Neural progenitor cell (in vitro differentiated cells): Measurements from ENCODE around the gene MITF. TPM values are rescaled to one million over a fixed set of nuclear protein-coding genes. Genes with fewer than 3 reads are reported as not detected.

Experiments
- DNase-seq: peaks from one replicate; pipeline ENCODE4 v3.0.0-alpha.2; 2016; ENCODE audit warnings: low spot score
- H2AFZ ChIP-seq: fragments of 200-600 bp; sonication (generic); replicated peaks from 2 replicates; pipeline ENCODE4 v1.6.1; 2016; ENCODE audit warnings: antibody characterized with exemption
- H3F3A ChIP-seq: fragments of 200-600 bp; sonication (generic); 2 replicates; pipeline ENCODE4 v1.6.1; 2016; ENCODE audit warnings: antibody characterized with exemption, low read depth
- H3K27ac ChIP-seq: fragments of 200-600 bp; sonication (generic); 2 replicates; pipeline ENCODE4 v1.5.1; 2016; ENCODE audit warnings: mild to moderate bottlenecking
- H3K27me3 ChIP-seq: fragments of 200-600 bp; sonication (generic); 2 replicates; pipeline ENCODE4 v1.6.1; 2016; ENCODE audit warnings: mild to moderate bottlenecking, moderate library complexity
- H3K36me3 ChIP-seq: fragments of 200-600 bp; sonication (generic); 2 replicates; pipeline ENCODE4 v1.5.1; 2016
- H3K4me1 ChIP-seq: fragments of 200-600 bp; sonication (generic); 2 replicates; pipeline ENCODE4 v1.6.1; 2016; ENCODE audit warnings: mixed run types
- H3K4me2 ChIP-seq: fragments of 200-600 bp; sonication (generic); 2 replicates; pipeline ENCODE4 v1.6.1; 2016
- H3K4me3 ChIP-seq: fragments of 200-600 bp; sonication (generic); 2 replicates; pipeline ENCODE4 v1.5.1; 2016
- H3K79me2 ChIP-seq: fragments of 200-600 bp; sonication (generic); 2 replicates; pipeline ENCODE4 v1.6.1; 2016; ENCODE audit warnings: low read depth
- H3K9ac ChIP-seq: fragments of 200-600 bp; sonication (generic); 2 replicates; pipeline ENCODE4 v1.6.1; 2016
- H3K9me3 ChIP-seq: fragments of 200-600 bp; sonication (generic); 2 replicates; pipeline ENCODE4 v1.5.1; 2016; ENCODE audit warnings: low read depth
- H4K20me1 ChIP-seq: fragments of 200-600 bp; sonication (generic); 2 replicates; pipeline ENCODE4 v1.6.1; 2016; ENCODE audit warnings: low read depth
- H3K27ac Mint-ChIP-seq: 3 replicates; pipeline ENCODE4 v1.8.0; 2021; ENCODE audit warnings: mixed read lengths
- H3K27me3 Mint-ChIP-seq: 2 replicates; pipeline ENCODE4 v1.8.0; 2022; ENCODE audit warnings: low read depth, mild to moderate bottlenecking, inconsistent platforms, moderate library complexity, mixed read lengths; ENCODE audit not compliant: insufficient read depth
- H3K36me3 Mint-ChIP-seq: 3 replicates; pipeline ENCODE4 v1.8.0; 2021; ENCODE audit warnings: mixed read lengths
- H3K4me1 Mint-ChIP-seq: 3 replicates; pipeline ENCODE4 v1.8.0; 2021; ENCODE audit warnings: mixed read lengths
- H3K4me3 Mint-ChIP-seq: 3 replicates; pipeline ENCODE4 v1.8.0; 2021; ENCODE audit warnings: mild to moderate bottlenecking, moderate library complexity, mixed read lengths
- H3K9me3 Mint-ChIP-seq: 3 replicates; pipeline ENCODE4 v1.8.0; 2020; ENCODE audit warnings: mixed read lengths
- EZH2 ChIP-seq: fragments of 200-600 bp; sonication (generic); IDR thresholded peaks from 2 replicates; pipeline ENCODE4 v1.6.1; 2017; ENCODE audit warnings: antibody characterized with exemption, mild to moderate bottlenecking, moderate library complexity
- EZH2phosphoT487 ChIP-seq: fragments of 200-600 bp; sonication (generic); IDR thresholded peaks from 2 replicates; pipeline ENCODE4 v1.6.1; 2017; ENCODE audit warnings: antibody characterized with exemption
- total RNA-seq: library from RNA; depleted of rRNA; stranded (reverse); fragments of >200 nt; gene quantifications from 2 replicates; pipeline ENCODE4 v1.2.3, GENCODE V29; 2015; ENCODE audit warnings: low replicate concordance
- TF ChIP-seq, protein P1 (sequence below): fragments of 200-600 bp; sonication (generic); IDR thresholded peaks from 2 replicates; pipeline ENCODE4 v1.5.1; 2017; ENCODE audit warnings: antibody characterized with exemption, mild to moderate bottlenecking

Gene MITF
- total RNA-seq, 1 donor from 2014 or later, result not detected

GRCh38 chr3:69746119-69746518 is 6.9 kb downstream of the MITF start:
- Histone ChIP-seq H2AFZ (no peak overlapping the region), H3K4me3 (no peak overlapping the region), H3K4me1 (no peaks in the 10 kb centered on the region), H3K27ac (no peak overlapping the region), H3K4me2 (no peak overlapping the region), H3K79me2 (no peaks in the 10 kb centered on the region), H3K36me3 (no peaks in the 10 kb centered on the region), H4K20me1 (no peaks in the 10 kb centered on the region), H3K9me3 (no peaks in the 10 kb centered on the region), H3K9ac (no peak overlapping the region), H3F3A (no peaks in the 10 kb centered on the region), H3K27me3 (peaks cover 18% of the 10 kb centered on the region)
- no peak for TF ChIP-seq EZH2phosphoT487
- no peak for TF ChIP-seq EZH2
- TF ChIP-seq, protein P1, sequence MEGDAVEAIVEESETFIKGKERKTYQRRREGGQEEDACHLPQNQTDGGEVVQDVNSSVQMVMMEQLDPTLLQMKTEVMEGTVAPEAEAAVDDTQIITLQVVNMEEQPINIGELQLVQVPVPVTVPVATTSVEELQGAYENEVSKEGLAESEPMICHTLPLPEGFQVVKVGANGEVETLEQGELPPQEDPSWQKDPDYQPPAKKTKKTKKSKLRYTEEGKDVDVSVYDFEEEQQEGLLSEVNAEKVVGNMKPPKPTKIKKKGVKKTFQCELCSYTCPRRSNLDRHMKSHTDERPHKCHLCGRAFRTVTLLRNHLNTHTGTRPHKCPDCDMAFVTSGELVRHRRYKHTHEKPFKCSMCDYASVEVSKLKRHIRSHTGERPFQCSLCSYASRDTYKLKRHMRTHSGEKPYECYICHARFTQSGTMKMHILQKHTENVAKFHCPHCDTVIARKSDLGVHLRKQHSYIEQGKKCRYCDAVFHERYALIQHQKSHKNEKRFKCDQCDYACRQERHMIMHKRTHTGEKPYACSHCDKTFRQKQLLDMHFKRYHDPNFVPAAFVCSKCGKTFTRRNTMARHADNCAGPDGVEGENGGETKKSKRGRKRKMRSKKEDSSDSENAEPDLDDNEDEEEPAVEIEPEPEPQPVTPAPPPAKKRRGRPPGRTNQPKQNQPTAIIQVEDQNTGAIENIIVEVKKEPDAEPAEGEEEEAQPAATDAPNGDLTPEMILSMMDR, result no peak
- Mint-ChIP-seq H3K4me3 (no peak overlapping the region), H3K36me3 (no peaks in the 10 kb centered on the region), H3K4me1 (peaks cover 3% of the 10 kb centered on the region), H3K27ac (no peak overlapping the region), H3K9me3 (no peaks in the 10 kb centered on the region), H3K27me3 (peaks cover 15% of the 10 kb centered on the region)
- no peak for DNase-seq

DNA sequence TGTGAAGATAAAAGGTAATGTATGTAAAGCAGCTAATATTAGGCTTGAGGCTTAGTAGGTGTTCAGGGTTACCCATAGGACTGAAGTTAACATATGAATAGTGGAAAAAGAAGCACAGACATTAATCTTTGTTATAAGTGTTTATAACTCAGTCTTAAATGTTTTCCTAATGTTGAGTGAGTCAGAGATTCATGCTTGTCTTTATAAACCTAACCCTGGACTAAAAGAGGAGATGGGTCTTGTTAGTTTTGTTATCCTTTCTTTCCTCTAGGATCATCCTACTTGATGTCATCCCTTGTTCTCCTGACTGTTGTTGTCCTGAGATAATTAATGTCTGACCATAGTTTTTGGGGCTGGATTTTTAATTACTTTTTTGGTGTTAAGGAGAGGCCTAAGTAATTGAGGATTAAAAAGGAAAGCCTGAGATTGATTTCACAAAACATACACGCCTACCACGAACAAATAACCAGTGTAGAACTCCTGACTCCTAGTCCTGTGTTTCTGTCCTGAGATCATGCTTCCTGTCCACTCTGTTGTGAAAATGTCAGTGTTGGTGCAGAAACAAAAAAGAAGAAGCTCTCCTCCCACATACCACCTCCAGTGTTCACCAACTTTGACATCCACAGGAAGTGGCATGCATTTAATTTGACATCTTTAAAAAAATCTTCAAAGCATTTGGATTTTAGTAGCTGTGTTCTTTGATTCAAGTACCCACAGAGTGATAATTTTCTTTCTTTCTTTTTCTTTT is 8.4 kb downstream of the MITF start:
- H3K9me3 ChIP-seq, result no peaks in the 10 kb centered on the region
- no peaks in the 10 kb centered on the region for H3F3A ChIP-seq
- H3K9ac ChIP-seq, result no peak overlapping the region
- Mint-ChIP-seq H3K9me3 (peaks cover 7% of the 10 kb centered on the region), H3K4me3 (no peak overlapping the region), H3K27me3 (peaks cover 2% of the 10 kb centered on the region), H3K4me1 (peaks cover 3% of the 10 kb centered on the region), H3K36me3 (no peaks in the 10 kb centered on the region), H3K27ac (no peak overlapping the region)
- TF ChIP-seq EZH2, result no peak
- TF ChIP-seq EZH2phosphoT487, result no peak
- TF ChIP-seq, protein P1, result no peak
- no peak overlapping the region for H2AFZ ChIP-seq
- H3K27me3 ChIP-seq, result peaks cover 2% of the 10 kb centered on the region
- no peak overlapping the region for H3K4me3 ChIP-seq
- DNase-seq, result no peak
- H3K36me3 ChIP-seq, result no peaks in the 10 kb centered on the region
- H3K27ac ChIP-seq, result no peak overlapping the region
- H3K4me1 ChIP-seq, result no peaks in the 10 kb centered on the region
- no peaks in the 10 kb centered on the region for H3K79me2 ChIP-seq
- H4K20me1 ChIP-seq, result no peaks in the 10 kb centered on the region
- no peak overlapping the region for H3K4me2 ChIP-seq

- peaks cover 8% of the 10 kb centered on the region for H3K9me3 Mint-ChIP-seq
- Histone ChIP-seq H4K20me1 (no peaks in the 10 kb centered on the region), H3K9ac (no peak overlapping the region), H3K36me3 (no peaks in the 10 kb centered on the region), H3K9me3 (no peaks in the 10 kb centered on the region), H3K4me2 (no peak overlapping the region), H3F3A (no peaks in the 10 kb centered on the region), H3K4me1 (no peaks in the 10 kb centered on the region), H3K4me3 (no peak overlapping the region), H3K27me3 (no peaks in the 10 kb centered on the region), H3K27ac (no peak overlapping the region), H2AFZ (no peak overlapping the region), H3K79me2 (no peaks in the 10 kb centered on the region)
- no peak for DNase-seq
- no peak overlapping the region for H3K27ac Mint-ChIP-seq
- no peak overlapping the region for H3K4me3 Mint-ChIP-seq
- peaks cover 2% of the 10 kb centered on the region for H3K27me3 Mint-ChIP-seq
- H3K36me3 Mint-ChIP-seq, result no peaks in the 10 kb centered on the region
- TF ChIP-seq, protein P1, result no peak
- TF ChIP-seq EZH2, result no peak
- H3K4me1 Mint-ChIP-seq, result peaks cover 3% of the 10 kb centered on the region
These were observed 9.2 kb downstream of the MITF start for GRCh38 chr3:69748503-69748902.
